H9 (cell line): ENCODE results near the gene GNAS-AS1. TPM values are rescaled to one million over a fixed set of nuclear protein-coding genes. Genes with fewer than 3 reads are reported as not detected.

Experiments
- DNase-seq: peaks from one replicate; pipeline ENCODE4 v3.0.0-alpha.2; 2017
- H2AFZ ChIP-seq: one replicate; pipeline ENCODE4 v1.6.1; 2013; ENCODE audit warnings: mild to moderate bottlenecking, low read length, control low read depth, moderate library complexity
- H2AK5ac ChIP-seq: 2 replicates; pipeline ENCODE4 v1.6.1; 2013; ENCODE audit warnings: low read length, control low read depth, mixed read lengths; ENCODE audit not compliant: insufficient read length
- H2BK120ac ChIP-seq: one replicate; pipeline ENCODE4 v1.6.1; 2013; ENCODE audit warnings: low read depth, mild to moderate bottlenecking, low read length, control low read depth, inconsistent platforms; ENCODE audit not compliant: poor library complexity, severe bottlenecking
- H2BK12ac ChIP-seq: 2 replicates; pipeline ENCODE4 v1.6.1; 2013; ENCODE audit warnings: low read length, control low read depth, mixed read lengths, low read depth; ENCODE audit not compliant: insufficient read length
- H2BK15ac ChIP-seq: 2 replicates; pipeline ENCODE4 v1.6.1; 2013; ENCODE audit warnings: low read depth, low read length, control low read depth
- H2BK20ac ChIP-seq: one replicate; pipeline ENCODE4 v1.6.1; 2013; ENCODE audit warnings: low read depth, mild to moderate bottlenecking, low read length, control low read depth, inconsistent platforms; ENCODE audit not compliant: poor library complexity, severe bottlenecking
- H2BK5ac ChIP-seq: 2 replicates; pipeline ENCODE4 v1.6.1; 2013; ENCODE audit warnings: low read length, control low read depth, mixed read lengths; ENCODE audit not compliant: insufficient read length
- H3K14ac ChIP-seq: 2 replicates; pipeline ENCODE4 v1.6.1; 2013; ENCODE audit warnings: low read length, control low read depth; ENCODE audit not compliant: insufficient read depth
- H3K18ac ChIP-seq: 2 replicates; pipeline ENCODE4 v1.6.1; 2013; ENCODE audit warnings: low read depth, mild to moderate bottlenecking, mixed read lengths, low read length, control low read depth; ENCODE audit not compliant: insufficient read length
- H3K23ac ChIP-seq: 2 replicates; pipeline ENCODE4 v1.6.1; 2013; ENCODE audit warnings: low read length, control low read depth, mixed read lengths, low read depth; ENCODE audit not compliant: insufficient read length
- H3K23me2 ChIP-seq: 2 replicates; pipeline ENCODE4 v1.6.1; 2013; ENCODE audit warnings: low read depth, mild to moderate bottlenecking, mixed read lengths, low read length, control low read depth; ENCODE audit not compliant: insufficient read length, poor library complexity, severe bottlenecking
- H3K27ac ChIP-seq: 2 replicates; pipeline ENCODE4 v1.5.1; 2013; ENCODE audit warnings: low read length, control low read depth, mixed read lengths, low read depth; ENCODE audit not compliant: insufficient read length
- H3K27me3 ChIP-seq: 2 replicates; pipeline ENCODE4 v1.6.1; 2013; ENCODE audit warnings: low read length, control low read depth, inconsistent platforms; ENCODE audit not compliant: insufficient read depth
- H3K4ac ChIP-seq: 2 replicates; pipeline ENCODE4 v1.6.1; 2013; ENCODE audit warnings: low read depth, mild to moderate bottlenecking, control low read depth, inconsistent platforms, low read length, moderate library complexity
- H3K4me1 ChIP-seq: 2 replicates; pipeline ENCODE4 v1.6.1; 2013; ENCODE audit warnings: low read length, control low read depth, inconsistent platforms; ENCODE audit not compliant: insufficient read depth
- H3K4me2 ChIP-seq: 2 replicates; pipeline ENCODE4 v1.6.1; 2013; ENCODE audit warnings: low read length, control low read depth, mixed read lengths; ENCODE audit not compliant: insufficient read length, insufficient read depth
- H3K56ac ChIP-seq: 2 replicates; pipeline ENCODE4 v1.6.1; 2013; ENCODE audit warnings: low read depth, mild to moderate bottlenecking, mixed read lengths, low read length, control low read depth; ENCODE audit not compliant: insufficient read length
- H3K79me1 ChIP-seq: 2 replicates; pipeline ENCODE4 v1.6.1; 2013; ENCODE audit warnings: low read depth, mild to moderate bottlenecking, moderate library complexity, low read length, control low read depth, inconsistent platforms; ENCODE audit not compliant: insufficient read depth, poor library complexity, severe bottlenecking
- H3K79me2 ChIP-seq: 2 replicates; pipeline ENCODE4 v1.6.1; 2013; ENCODE audit warnings: low read length, control low read depth, inconsistent platforms; ENCODE audit not compliant: insufficient read depth
- H3K9ac ChIP-seq: 2 replicates; pipeline ENCODE4 v1.6.1; 2013; ENCODE audit warnings: low read length, control low read depth, mixed read lengths; ENCODE audit not compliant: insufficient read length; ENCODE audit errors: extremely low read depth
- H3K9me3 ChIP-seq: one replicate; pipeline ENCODE4 v1.6.1; 2013; ENCODE audit warnings: low read depth, low read length, inconsistent platforms; ENCODE audit not compliant: control insufficient read depth
- H3T11ph ChIP-seq: one replicate; pipeline ENCODE4 v1.6.1; 2013; ENCODE audit warnings: mild to moderate bottlenecking, low read length, control low read depth, inconsistent platforms
- H4K20me1 ChIP-seq: one replicate; pipeline ENCODE4 v1.6.1; 2013; ENCODE audit not compliant: control insufficient read depth, insufficient read length, insufficient read depth
- H4K5ac ChIP-seq: 2 replicates; pipeline ENCODE4 v1.6.1; 2013; ENCODE audit warnings: low read depth, mild to moderate bottlenecking, mixed read lengths, low read length, control low read depth; ENCODE audit not compliant: insufficient read length
- H4K8ac ChIP-seq: replicated peaks from 2 replicates; pipeline ENCODE4 v1.6.1; 2013; ENCODE audit warnings: low read length, control low read depth, mixed read lengths, low read depth; ENCODE audit not compliant: insufficient read length
- H4K91ac ChIP-seq: 2 replicates; pipeline ENCODE4 v1.6.1; 2013; ENCODE audit warnings: low read depth, mild to moderate bottlenecking, moderate library complexity, mixed read lengths, low read length, control low read depth; ENCODE audit not compliant: insufficient read length
- H3K27ac Mint-ChIP-seq, 3 experiments: 2 replicates in 2 of 3; 3 replicates in 1 of 3; pipeline ENCODE4 v1.8.0; 2020 to 2021; ENCODE audit warnings: mixed read lengths in 3 of 3, mild to moderate bottlenecking in 1 of 3, moderate library complexity in 1 of 3
- H3K27me3 Mint-ChIP-seq: 2 replicates; pipeline ENCODE4 v1.8.0; 2021; ENCODE audit warnings: low read depth, mild to moderate bottlenecking, moderate library complexity, mixed read lengths
- H3K36me3 Mint-ChIP-seq, 3 experiments: 2 replicates in 2 of 3; 3 replicates in 1 of 3; pipeline ENCODE4 v1.8.0; 2020 to 2021; ENCODE audit warnings: low read depth in 3 of 3, mixed read lengths in 3 of 3; ENCODE audit not compliant: insufficient read depth in 1 of 3
- H3K4me1 Mint-ChIP-seq, 2 experiments: 2 replicates each; pipeline ENCODE4 v1.8.0; 2020; ENCODE audit warnings: mixed read lengths in 2 of 2
- H3K4me3 Mint-ChIP-seq, 2 experiments: 2 replicates in 1 of 2; 3 replicates in 1 of 2; pipeline ENCODE4 v1.8.0; 2020 to 2021; ENCODE audit warnings: mild to moderate bottlenecking in 2 of 2, mixed read lengths in 2 of 2, moderate library complexity in 1 of 2
- H3K9me3 Mint-ChIP-seq, 2 experiments: 2 replicates in 1 of 2; 3 replicates in 1 of 2; pipeline ENCODE4 v1.8.0; 2020; ENCODE audit warnings: mild to moderate bottlenecking in 2 of 2, mixed read lengths in 2 of 2, moderate library complexity in 1 of 2
- WGBS: extraction: QIAGEN DNeasy Blood & Tissue Kit; methylation state at CpG from one replicate; pipeline ENCODE4 v1.1.7; 2013; ENCODE audit warnings: missing lambda C conversion rate, low lambda C conversion rate, mixed read lengths; ENCODE audit not compliant: insufficient read length; ENCODE audit errors: extremely low coverage; 5-methylcytosine and 5-hydroxymethylcytosine counted together
- total RNA-seq: library from RNA; stranded (reverse); gene quantifications from 2 replicates; pipeline ENCODE4 v1.2.1, GENCODE V29; 2021
- TF ChIP-seq, protein P1 (sequence below): fragments of 200-600 bp; sonication (generic); conservative IDR thresholded peaks from 3 replicates; pipeline ENCODE4 v1.8.0; 2021; ENCODE audit warnings: antibody characterized with exemption, mild to moderate bottlenecking

Gene GNAS-AS1
- total RNA-seq, 1 experiment from 2014 or later = 11.3 TPM

DNA sequence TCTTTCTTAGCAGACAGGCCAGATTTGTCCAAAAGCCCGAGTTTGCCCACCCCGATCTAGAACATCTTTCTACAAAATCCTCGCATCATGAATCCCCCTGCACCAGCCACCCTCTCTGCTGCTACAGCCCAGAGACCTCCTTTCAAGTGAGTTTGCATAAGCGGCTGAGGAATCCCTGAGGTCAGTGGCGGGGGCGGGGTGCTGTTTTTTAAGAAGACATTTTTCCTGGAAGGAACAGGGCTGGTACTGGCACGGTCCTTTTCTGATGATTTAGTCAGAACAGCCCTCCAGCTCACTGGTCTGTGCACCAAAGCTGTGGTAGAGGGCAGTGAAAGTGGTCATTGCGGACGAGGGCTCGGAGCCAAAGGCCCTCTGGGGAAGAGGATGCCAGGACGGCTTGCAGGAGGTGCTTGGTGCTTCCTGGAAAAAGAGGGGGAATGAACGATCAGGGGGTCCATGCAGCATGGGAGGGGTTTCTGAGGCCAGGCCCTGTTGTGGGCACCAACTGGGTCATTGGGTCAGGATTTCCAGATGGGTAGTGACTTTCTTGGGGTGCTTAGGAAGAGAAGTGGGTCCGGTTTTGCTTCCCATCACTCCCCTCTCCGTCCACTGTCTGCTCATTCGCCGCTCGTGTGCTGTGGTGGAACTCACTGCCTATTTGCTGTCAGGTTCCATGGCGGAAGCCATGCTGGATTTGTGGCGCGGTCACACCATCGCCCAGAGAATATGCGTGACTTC is 50.4 kb downstream of the GNAS-AS1 start:
- DNase-seq = no peak
- Mint-ChIP-seq H3K27ac (peak overlapping the region; percentile 91 to 95 (median 94); a peak in 5 of 7 replicates), H3K4me1 (peaks cover 40 to 70% of the 10 kb centered on the region in 2 experiments), H3K9me3 (no peaks in the 10 kb centered on the region), H3K27me3 (peaks cover 7% of the 10 kb centered on the region), H3K36me3 (peaks cover 0 to 3% (median 0%) of the 10 kb centered on the region in 3 experiments; a peak in 1 of 7 replicates), H3K4me3 (no peak overlapping the region; a peak in 2 of 5 replicates)
- no peak overlapping the region for H3K56ac ChIP-seq
- no peak overlapping the region for H3K4me2 ChIP-seq
- no peak overlapping the region for H3K4ac ChIP-seq
- no peak overlapping the region for H4K5ac ChIP-seq
- no peak overlapping the region for H3K23ac ChIP-seq
- H2BK15ac ChIP-seq = no peak overlapping the region
- no peak overlapping the region for H3T11ph ChIP-seq
- no peaks in the 10 kb centered on the region for H3K79me2 ChIP-seq
- H3K18ac ChIP-seq = peak overlapping the region; percentile 4
- peak overlapping the region; percentile 56; the same call in 1 of the 2 replicates for H3K14ac ChIP-seq
- no peaks in the 10 kb centered on the region for H3K9me3 ChIP-seq
- H4K20me1 ChIP-seq = no peaks in the 10 kb centered on the region
- H3K27me3 ChIP-seq = no peaks in the 10 kb centered on the region
- H2AFZ ChIP-seq = no peak overlapping the region
- no peak overlapping the region for H4K8ac ChIP-seq
- peaks cover 6% of the 10 kb centered on the region; the same call in 1 of the 2 replicates for H3K4me1 ChIP-seq
- no CpG with 5 or more reads among the region's 22 CpGs for WGBS
- H3K27ac ChIP-seq = no peak overlapping the region
- no peak overlapping the region for H2AK5ac ChIP-seq
- TF ChIP-seq, protein P1, sequence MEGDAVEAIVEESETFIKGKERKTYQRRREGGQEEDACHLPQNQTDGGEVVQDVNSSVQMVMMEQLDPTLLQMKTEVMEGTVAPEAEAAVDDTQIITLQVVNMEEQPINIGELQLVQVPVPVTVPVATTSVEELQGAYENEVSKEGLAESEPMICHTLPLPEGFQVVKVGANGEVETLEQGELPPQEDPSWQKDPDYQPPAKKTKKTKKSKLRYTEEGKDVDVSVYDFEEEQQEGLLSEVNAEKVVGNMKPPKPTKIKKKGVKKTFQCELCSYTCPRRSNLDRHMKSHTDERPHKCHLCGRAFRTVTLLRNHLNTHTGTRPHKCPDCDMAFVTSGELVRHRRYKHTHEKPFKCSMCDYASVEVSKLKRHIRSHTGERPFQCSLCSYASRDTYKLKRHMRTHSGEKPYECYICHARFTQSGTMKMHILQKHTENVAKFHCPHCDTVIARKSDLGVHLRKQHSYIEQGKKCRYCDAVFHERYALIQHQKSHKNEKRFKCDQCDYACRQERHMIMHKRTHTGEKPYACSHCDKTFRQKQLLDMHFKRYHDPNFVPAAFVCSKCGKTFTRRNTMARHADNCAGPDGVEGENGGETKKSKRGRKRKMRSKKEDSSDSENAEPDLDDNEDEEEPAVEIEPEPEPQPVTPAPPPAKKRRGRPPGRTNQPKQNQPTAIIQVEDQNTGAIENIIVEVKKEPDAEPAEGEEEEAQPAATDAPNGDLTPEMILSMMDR = no peak
- no peak overlapping the region for H2BK120ac ChIP-seq
- H3K23me2 ChIP-seq = no peaks in the 10 kb centered on the region
- H4K91ac ChIP-seq = no peak overlapping the region
- no peaks in the 10 kb centered on the region for H3K79me1 ChIP-seq
- no peak overlapping the region for H3K9ac ChIP-seq
- H2BK5ac ChIP-seq = no peak overlapping the region
- H2BK20ac ChIP-seq = no peak overlapping the region
- no peak overlapping the region for H2BK12ac ChIP-seq
